HepG2 (cell line): Measurements from ENCODE around the gene ADAD2. TPM values are rescaled to one million over a fixed set of nuclear protein-coding genes. Genes with fewer than 3 reads are reported as not detected.

Experiments used
- ATAC-seq: fragments of 200-7000 bp; cut with Tn5 transposase; 3 replicates; pipeline ENCODE4 v1.9.1; 2020; ENCODE audit warnings: mild to moderate bottlenecking, moderate library complexity
- BruUV-seq: library from RNA; stranded (reverse); fragments of 400-500 nt; replicated peaks from 2 replicates; lab custom pipeline; 2021; lab: Mats Ljungman, UMichigan
- CTCF ChIA-PET: fragments of 300-600 bp; formaldehyde crosslinking; extraction: SDS; loops from one replicate; lab custom pipeline; 2021; ENCODE audit warnings: low total read pairs, inconsistent platforms, low intra/inter-chr PET ratio; lab: Yijun Ruan, JAX
- POLR2A ChIA-PET: fragments of 350-600 bp; sonication (Branson Sonifier 250); formaldehyde crosslinking; loops from one replicate; lab custom pipeline; 2020; ENCODE audit warnings: antibody characterized with exemption, inconsistent platforms; lab: Yijun Ruan, JAX
- DNase-seq: peaks from one replicate; pipeline ENCODE4 v3.0.0-alpha.2; 2015; ENCODE audit warnings: low spot score
- FAIRE-seq: peaks from 3 replicates; lab custom pipeline; 2011; peaks lifted over from hg19 to GRCh38; lab: Jason Lieb, UNC
- H2AFZ ChIP-seq: one replicate; pipeline ENCODE4 v1.6.1; 2011; ENCODE audit warnings: low read length, inconsistent platforms
- H3K27ac ChIP-seq: fragments of 300-600 bp; 3 replicates; pipeline ENCODE4 v1.8.0; 2011; ENCODE audit warnings: mixed run types, mild to moderate bottlenecking, mixed read lengths, low read length, inconsistent platforms; ENCODE audit not compliant: insufficient read depth; ENCODE audit errors: extremely low read length
- H3K27me3 ChIP-seq, 2 experiments: fragments of 200-600 bp in 1 of 2; 2 replicates in 1 of 2; 3 replicates in 1 of 2; pipeline versions ENCODE4 v1.6.0 to v1.8.0; 2011; ENCODE audit warnings: low read length in 2 of 2, mild to moderate bottlenecking in 2 of 2, moderate library complexity in 2 of 2, inconsistent platforms in 1 of 2; ENCODE audit not compliant: insufficient read depth in 2 of 2, control insufficient read depth in 1 of 2
- H3K36me3 ChIP-seq, 2 experiments: fragments of 200-600 bp in 1 of 2; replicated peaks in 1 of 2; 2 replicates in 1 of 2; 3 replicates in 1 of 2; pipeline versions ENCODE4 v1.5.1 to v1.8.0; 2011; ENCODE audit warnings: low read length in 2 of 2, inconsistent platforms in 1 of 2; ENCODE audit not compliant: insufficient read depth in 2 of 2, control insufficient read depth in 1 of 2
- H3K4me1 ChIP-seq: 2 replicates; pipeline ENCODE4 v1.5.1; 2012; ENCODE audit warnings: low read length, inconsistent platforms; ENCODE audit not compliant: insufficient read depth
- H3K4me2 ChIP-seq: 2 replicates; pipeline ENCODE4 v1.6.0; 2011; ENCODE audit warnings: low read depth, low read length, inconsistent platforms
- H3K4me3 ChIP-seq, 3 experiments: fragments of 200-600 bp in 1 of 3; sonication (generic), shearing (Covaris generic) in 1 of 3; replicated peaks in 1 of 3; 2 replicates each; pipeline ENCODE4 v1.5.1; 2011 to 2016; ENCODE audit warnings: low read length in 3 of 3, inconsistent platforms in 2 of 3, low read depth in 2 of 3, mild to moderate bottlenecking in 2 of 3, control low read depth in 1 of 3, mixed read lengths in 1 of 3; ENCODE audit not compliant: insufficient read depth in 1 of 3
- H3K79me2 ChIP-seq: one replicate; pipeline ENCODE4 v1.6.1; 2011; ENCODE audit warnings: low read length, inconsistent platforms; ENCODE audit not compliant: insufficient read depth
- H3K9ac ChIP-seq: 2 replicates; pipeline ENCODE4 v1.6.0; 2011; ENCODE audit warnings: mild to moderate bottlenecking, low read depth, low read length, inconsistent platforms; ENCODE audit not compliant: insufficient read depth
- H3K9me3 ChIP-seq: 2 replicates; pipeline ENCODE4 v1.5.1; 2012; ENCODE audit warnings: mild to moderate bottlenecking, low read length
- H4K20me1 ChIP-seq: 2 replicates; pipeline ENCODE4 v1.6.0; 2011; ENCODE audit warnings: inconsistent platforms, mild to moderate bottlenecking, low read length, moderate library complexity; ENCODE audit not compliant: insufficient read depth
- ATAD3A ChIP-seq: sonication (generic); formaldehyde crosslinking; IDR thresholded peaks from 2 replicates; pipeline ENCODE4 v1.4.0; 2020; ENCODE audit warnings: missing genetic modification reagents
- GLI4 ChIP-seq: sonication (generic); formaldehyde crosslinking; IDR thresholded peaks from 2 replicates; pipeline ENCODE4 v1.5.1; 2020; ENCODE audit warnings: missing genetic modification reagents, mild to moderate bottlenecking, moderate library complexity, borderline replicate concordance
- HOXA7 ChIP-seq: sonication (generic); formaldehyde crosslinking; IDR thresholded peaks from 2 replicates; pipeline ENCODE4 v1.8.1; 2022; ENCODE audit warnings: mild to moderate bottlenecking, missing genetic modification reagents, moderate library complexity
- PLRG1 ChIP-seq: fragments of 450-650 bp; conservative IDR thresholded peaks from 2 replicates; pipeline ENCODE4 v1.6.1; 2016
- SMC3 ChIP-seq: IDR thresholded peaks from 2 replicates; pipeline ENCODE4 v1.6.1; 2011; ENCODE audit warnings: low read length, improper control_type of control experiment
- ZBTB7A ChIP-seq: sonication (generic); formaldehyde crosslinking; IDR thresholded peaks from 2 replicates; pipeline ENCODE4 v1.8.0; 2022; ENCODE audit warnings: mild to moderate bottlenecking, missing genetic modification reagents
- ZBTB7B ChIP-seq: sonication (generic); formaldehyde crosslinking; IDR thresholded peaks from 2 replicates; pipeline ENCODE4 v1.4.0; 2020; ENCODE audit warnings: missing genetic modification reagents
- WGBS: methylation state at CpG from one replicate; pipeline ENCODE4 v1.1.6; 2017; ENCODE audit warnings: low lambda C conversion rate; 5-methylcytosine and 5-hydroxymethylcytosine counted together
- in situ Hi-C: cut with HindIII; loops from 2 replicates; pipeline ENCODE4 v1.10.0; 2017; ENCODE audit warnings: low pct_unique_long_range_greater_than_20kb; ENCODE audit not compliant: extremely low pct_ligation_motif_present
- intact Hi-C: fragments of 100-400 bp; cut with micrococcal nuclease; formaldehyde crosslinking; loops from one replicate; pipeline ENCODE4 v1.10.0; 2022; ENCODE audit not compliant: unreplicated experiment
- polyA plus RNA-seq, 8 experiments: library from polyadenylated mRNA; depleted of rRNA in 3 of 8; stranded (reverse) in 7 of 8; unstranded in 1 of 8; fragments of >200 nt; fragmentation: Illumina TruSeq in 4 of 8; extraction: Trizol in 4 of 8; gene quantifications; 2 replicates each; pipeline versions ENCODE4 v1.2.1 to v1.2.3, GENCODE V29; 2011 to 2016; ENCODE audit warnings: low read depth in 4 of 8, missing spikeins in 1 of 8, mixed read lengths in 1 of 8; ENCODE audit not compliant: insufficient read depth in 1 of 8
- total RNA-seq, 5 experiments: library from RNA; depleted of rRNA; stranded (reverse); fragments of >200 nt; fragmentation: Illumina TruSeq; extraction: Trizol; gene quantifications; 2 replicates each; pipeline ENCODE4 v1.2.3, GENCODE V29; 2016; ENCODE audit warnings: low read depth in 1 of 5
- TF ChIP-seq, protein P1 (sequence below): sonication (generic); formaldehyde crosslinking; IDR thresholded peaks from 2 replicates; pipeline ENCODE4 v1.5.0; 2020; ENCODE audit warnings: mild to moderate bottlenecking, missing genetic modification reagents, borderline replicate concordance
- TF ChIP-seq, protein P2 (sequence below): sonication (generic); formaldehyde crosslinking; IDR thresholded peaks from 2 replicates; pipeline ENCODE4 v1.4.0; 2020; ENCODE audit warnings: missing genetic modification reagents
- TF ChIP-seq, protein P3 (sequence below): sonication (generic); formaldehyde crosslinking; IDR thresholded peaks from 2 replicates; pipeline ENCODE4 v1.8.1; 2023; ENCODE audit warnings: missing genetic modification reagents, mild to moderate bottlenecking, borderline replicate concordance
- TF ChIP-seq, protein P4 (sequence below): sonication (generic); formaldehyde crosslinking; IDR thresholded peaks from 2 replicates; pipeline ENCODE4 v1.5.1; 2020; ENCODE audit warnings: missing genetic modification reagents, mild to moderate bottlenecking, borderline replicate concordance

Gene ADAD2
- total and polyA plus RNA-seq, 2 of the 13 experiments (the other 11 are each of a cell fraction or from before 2014, with no cell fraction given) = not detected

DNA sequence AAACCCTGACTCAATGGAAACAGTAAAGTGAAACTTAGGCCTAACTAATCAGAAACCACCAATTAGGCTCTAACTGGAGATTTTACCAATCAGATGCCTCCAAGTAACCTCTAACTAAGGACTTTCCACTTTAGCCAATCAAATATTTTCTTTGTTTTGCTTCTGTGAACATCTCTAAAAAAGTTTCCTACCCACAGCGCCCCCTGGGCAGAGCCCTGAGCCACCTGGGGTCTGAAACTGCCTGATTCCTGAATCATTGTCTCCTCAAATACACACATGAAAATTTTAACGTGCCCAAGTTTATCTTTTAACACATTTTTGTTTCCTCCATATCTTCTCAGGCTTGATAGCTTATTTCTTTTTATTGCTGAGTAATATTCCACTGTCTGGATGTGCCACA is 19.0 kb downstream of the ADAD2 start (continued):
- TF ChIP-seq, protein P1, sequence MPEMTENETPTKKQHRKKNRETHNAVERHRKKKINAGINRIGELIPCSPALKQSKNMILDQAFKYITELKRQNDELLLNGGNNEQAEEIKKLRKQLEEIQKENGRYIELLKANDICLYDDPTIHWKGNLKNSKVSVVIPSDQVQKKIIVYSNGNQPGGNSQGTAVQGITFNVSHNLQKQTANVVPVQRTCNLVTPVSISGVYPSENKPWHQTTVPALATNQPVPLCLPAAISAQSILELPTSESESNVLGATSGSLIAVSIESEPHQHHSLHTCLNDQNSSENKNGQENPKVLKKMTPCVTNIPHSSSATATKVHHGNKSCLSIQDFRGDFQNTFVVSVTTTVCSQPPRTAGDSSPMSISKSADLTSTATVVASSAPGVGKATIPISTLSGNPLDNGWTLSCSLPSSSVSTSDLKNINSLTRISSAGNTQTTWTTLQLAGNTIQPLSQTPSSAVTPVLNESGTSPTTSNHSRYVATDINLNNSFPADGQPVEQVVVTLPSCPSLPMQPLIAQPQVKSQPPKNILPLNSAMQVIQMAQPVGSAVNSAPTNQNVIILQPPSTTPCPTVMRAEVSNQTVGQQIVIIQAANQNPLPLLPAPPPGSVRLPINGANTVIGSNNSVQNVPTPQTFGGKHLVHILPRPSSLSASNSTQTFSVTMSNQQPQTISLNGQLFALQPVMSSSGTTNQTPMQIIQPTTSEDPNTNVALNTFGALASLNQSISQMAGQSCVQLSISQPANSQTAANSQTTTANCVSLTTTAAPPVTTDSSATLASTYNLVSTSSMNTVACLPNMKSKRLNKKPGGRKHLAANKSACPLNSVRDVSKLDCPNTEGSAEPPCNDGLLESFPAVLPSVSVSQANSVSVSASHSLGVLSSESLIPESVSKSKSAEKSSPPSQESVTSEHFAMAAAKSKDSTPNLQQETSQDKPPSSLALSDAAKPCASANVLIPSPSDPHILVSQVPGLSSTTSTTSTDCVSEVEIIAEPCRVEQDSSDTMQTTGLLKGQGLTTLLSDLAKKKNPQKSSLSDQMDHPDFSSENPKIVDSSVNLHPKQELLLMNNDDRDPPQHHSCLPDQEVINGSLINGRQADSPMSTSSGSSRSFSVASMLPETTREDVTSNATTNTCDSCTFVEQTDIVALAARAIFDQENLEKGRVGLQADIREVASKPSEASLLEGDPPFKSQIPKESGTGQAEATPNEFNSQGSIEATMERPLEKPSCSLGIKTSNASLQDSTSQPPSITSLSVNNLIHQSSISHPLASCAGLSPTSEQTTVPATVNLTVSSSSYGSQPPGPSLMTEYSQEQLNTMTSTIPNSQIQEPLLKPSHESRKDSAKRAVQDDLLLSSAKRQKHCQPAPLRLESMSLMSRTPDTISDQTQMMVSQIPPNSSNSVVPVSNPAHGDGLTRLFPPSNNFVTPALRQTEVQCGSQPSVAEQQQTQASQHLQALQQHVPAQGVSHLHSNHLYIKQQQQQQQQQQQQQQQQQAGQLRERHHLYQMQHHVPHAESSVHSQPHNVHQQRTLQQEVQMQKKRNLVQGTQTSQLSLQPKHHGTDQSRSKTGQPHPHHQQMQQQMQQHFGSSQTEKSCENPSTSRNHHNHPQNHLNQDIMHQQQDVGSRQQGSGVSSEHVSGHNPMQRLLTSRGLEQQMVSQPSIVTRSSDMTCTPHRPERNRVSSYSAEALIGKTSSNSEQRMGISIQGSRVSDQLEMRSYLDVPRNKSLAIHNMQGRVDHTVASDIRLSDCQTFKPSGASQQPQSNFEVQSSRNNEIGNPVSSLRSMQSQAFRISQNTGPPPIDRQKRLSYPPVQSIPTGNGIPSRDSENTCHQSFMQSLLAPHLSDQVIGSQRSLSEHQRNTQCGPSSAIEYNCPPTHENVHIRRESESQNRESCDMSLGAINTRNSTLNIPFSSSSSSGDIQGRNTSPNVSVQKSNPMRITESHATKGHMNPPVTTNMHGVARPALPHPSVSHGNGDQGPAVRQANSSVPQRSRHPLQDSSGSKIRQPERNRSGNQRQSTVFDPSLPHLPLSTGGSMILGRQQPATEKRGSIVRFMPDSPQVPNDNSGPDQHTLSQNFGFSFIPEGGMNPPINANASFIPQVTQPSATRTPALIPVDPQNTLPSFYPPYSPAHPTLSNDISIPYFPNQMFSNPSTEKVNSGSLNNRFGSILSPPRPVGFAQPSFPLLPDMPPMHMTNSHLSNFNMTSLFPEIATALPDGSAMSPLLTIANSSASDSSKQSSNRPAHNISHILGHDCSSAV (CRISPR knock-in tag) = no peak
- TF ChIP-seq, all 625 proteins: peak for 0

DNA sequence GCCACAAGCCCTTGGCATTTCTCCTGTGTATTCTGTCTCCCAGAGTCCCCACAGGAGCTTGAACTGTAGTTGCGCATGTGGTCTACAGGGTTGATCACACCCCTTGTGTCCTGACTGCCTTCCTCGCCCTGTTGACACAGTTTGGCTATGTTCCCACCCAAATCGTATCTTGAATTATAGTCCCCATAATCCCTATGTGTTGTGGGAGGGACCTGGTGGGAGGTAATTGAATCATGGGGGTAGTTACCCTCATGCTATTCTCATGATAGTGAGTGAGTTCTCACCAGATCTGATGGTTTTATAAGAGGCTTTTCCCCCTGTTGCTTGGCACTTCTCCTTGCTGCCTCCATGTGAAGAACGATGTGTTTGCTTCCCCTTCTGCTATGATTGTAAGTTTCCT is 21.2 kb downstream of the ADAD2 start:
- DNase-seq = no peak
- no peak for FAIRE-seq
- no peak overlapping the region for H3K9ac ChIP-seq
- BruUV-seq = no TSS peak
- no peaks in the 10 kb centered on the region for H3K36me3 ChIP-seq
- H3K27me3 ChIP-seq = peaks cover 10 to 28% of the 10 kb centered on the region in 2 experiments; a peak in 3 of 5 replicates
- no peak overlapping the region for H2AFZ ChIP-seq
- no peak overlapping the region for H3K4me2 ChIP-seq
- H3K4me1 ChIP-seq = no peaks in the 10 kb centered on the region
- POLR2A ChIA-PET = no interaction called here
- 3% methylated on average over 4 of the region's 4 CpGs for WGBS
- H4K20me1 ChIP-seq = no peaks in the 10 kb centered on the region
- no peak for ATAC-seq
- H3K27ac ChIP-seq = no peak overlapping the region
- no peak overlapping the region for H3K4me3 ChIP-seq
- CTCF ChIA-PET = no interaction called here
- intact Hi-C loops (no loop called here), in situ Hi-C loops (no loop called here)
- H3K9me3 ChIP-seq = no peaks in the 10 kb centered on the region
- no peaks in the 10 kb centered on the region for H3K79me2 ChIP-seq
- TF ChIP-seq ZBTB7B (no peak), HOXA7 (CRISPR knock-in tag) (no peak), ZBTB7A (CRISPR knock-in tag) (no peak), ATAD3A (CRISPR knock-in tag) (no peak), GLI4 (CRISPR knock-in tag) (no peak), SMC3 (no peak), PLRG1 (no peak)
- TF ChIP-seq, protein P2, sequence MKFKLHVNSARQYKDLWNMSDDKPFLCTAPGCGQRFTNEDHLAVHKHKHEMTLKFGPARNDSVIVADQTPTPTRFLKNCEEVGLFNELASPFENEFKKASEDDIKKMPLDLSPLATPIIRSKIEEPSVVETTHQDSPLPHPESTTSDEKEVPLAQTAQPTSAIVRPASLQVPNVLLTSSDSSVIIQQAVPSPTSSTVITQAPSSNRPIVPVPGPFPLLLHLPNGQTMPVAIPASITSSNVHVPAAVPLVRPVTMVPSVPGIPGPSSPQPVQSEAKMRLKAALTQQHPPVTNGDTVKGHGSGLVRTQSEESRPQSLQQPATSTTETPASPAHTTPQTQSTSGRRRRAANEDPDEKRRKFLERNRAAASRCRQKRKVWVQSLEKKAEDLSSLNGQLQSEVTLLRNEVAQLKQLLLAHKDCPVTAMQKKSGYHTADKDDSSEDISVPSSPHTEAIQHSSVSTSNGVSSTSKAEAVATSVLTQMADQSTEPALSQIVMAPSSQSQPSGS (CRISPR knock-in tag) = no peak
- TF ChIP-seq, protein P3, sequence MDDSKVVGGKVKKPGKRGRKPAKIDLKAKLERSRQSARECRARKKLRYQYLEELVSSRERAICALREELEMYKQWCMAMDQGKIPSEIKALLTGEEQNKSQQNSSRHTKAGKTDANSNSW (CRISPR knock-in tag) = no peak
- TF ChIP-seq, protein P4, sequence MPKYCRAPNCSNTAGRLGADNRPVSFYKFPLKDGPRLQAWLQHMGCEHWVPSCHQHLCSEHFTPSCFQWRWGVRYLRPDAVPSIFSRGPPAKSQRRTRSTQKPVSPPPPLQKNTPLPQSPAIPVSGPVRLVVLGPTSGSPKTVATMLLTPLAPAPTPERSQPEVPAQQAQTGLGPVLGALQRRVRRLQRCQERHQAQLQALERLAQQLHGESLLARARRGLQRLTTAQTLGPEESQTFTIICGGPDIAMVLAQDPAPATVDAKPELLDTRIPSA = no peak
